HuH-7 (cell line): Measurements from ENCODE around the gene TNKS1BP1.
"Not testable (repeated sequence)": the region's sequence is repeated elsewhere in the genome, so short reads cannot be mapped to it uniquely, and the experiment has no call there.

Experiments
- DNase-seq: peaks from one replicate; pipeline ENCODE4 v3.0.0; 2011; ENCODE audit warnings: low spot score

Gene TNKS1BP1

DNA sequence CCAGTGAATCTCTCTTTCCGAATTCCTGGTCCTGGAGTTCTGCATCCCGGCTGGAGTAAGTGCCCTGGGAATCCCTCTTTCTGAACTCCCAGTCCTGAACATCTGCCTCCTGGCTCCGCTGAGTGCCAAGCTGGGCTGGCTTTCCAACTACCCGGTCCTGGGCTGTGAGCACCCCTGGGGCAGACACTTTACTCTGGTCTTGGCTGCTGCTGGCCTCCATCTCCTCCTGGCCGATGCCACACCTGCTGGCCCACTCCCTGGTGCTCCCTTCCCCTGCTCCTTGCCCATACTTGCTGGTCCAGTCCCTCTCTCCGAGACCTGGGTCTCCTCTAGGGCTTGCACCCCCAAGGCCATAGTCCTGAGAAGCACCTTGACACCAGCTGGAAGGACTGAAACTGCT, 14.7 kb downstream of the TNKS1BP1 start:
- DNase-seq = no peak

DNA sequence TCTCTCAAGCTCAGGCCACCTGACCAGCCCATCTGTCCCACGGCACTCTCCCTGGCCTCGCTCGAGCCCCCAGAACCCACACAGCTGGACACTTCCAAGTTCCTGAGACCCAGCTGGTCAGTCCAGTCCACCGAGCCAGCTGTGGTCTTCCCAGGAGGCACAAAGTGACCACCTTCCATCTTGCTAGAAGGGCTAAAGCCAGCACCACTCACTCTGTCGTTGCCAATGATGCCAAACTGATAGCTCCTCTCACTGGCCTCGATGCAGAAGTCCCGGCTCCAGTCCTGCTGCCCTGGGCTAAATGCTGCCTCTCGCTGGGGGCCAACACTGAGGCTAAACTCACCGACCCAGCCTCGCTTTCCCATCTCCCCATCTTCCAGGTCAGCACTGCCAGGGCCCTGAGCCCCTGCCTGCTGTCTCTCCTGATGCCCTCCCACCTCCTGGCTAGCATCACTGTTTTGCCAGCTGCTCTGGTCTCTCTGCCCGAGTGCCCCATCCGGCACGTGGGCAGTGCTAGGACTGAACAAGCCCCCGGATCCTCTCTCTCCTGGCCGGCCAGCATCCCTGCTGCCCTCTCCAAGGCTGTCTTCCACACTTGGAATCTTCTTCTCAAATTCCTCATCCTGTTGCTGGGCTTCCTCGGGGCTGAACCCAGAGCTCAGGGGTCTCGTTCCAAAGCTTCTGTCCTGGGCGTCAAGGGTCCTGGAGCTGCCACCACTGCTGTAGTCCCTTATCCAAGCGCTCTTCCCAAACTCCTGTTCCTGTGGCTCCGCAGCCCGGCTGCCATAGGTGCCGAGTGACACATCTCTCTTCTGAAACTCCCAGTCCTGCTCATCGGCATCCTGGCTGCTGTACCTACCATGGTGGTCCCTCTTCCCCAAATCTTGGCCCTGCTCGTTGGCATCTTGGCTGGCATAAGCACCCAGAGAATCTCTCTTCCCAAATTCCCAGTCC, 15.4 kb downstream of the TNKS1BP1 start:
- DNase-seq = no peak

DNA sequence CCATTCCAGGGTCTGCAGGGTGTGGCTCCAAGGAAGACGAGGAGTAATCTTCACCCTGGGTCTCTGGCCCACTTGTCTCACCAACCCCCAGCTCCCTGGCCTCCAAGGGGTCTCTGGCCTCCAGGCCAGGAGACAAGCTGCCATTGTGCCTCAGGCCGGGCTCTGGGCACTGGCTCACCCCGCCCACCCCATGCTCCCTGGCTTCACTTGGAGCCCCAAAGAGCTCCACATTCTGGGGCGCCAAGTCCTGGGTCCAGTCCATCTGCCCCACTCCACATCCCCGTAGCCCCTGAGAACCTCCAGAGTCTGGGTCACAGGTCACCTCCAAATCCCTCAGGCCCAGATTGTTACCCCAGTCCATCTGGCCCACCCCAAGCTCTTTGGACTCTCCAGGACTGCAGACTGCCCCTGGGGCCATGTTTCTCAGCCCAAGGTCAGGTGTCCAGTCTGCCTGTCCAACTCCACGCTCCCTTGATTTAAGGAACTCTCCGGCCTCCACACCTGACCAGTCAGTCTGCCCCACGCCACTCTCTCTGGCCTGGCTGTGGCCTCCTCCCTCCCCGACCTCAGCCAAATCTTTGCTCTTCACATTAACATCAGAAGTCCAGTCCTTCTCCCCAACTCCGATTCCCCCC, 16.2 kb downstream of the TNKS1BP1 start:
- DNase-seq = no peak

DNA sequence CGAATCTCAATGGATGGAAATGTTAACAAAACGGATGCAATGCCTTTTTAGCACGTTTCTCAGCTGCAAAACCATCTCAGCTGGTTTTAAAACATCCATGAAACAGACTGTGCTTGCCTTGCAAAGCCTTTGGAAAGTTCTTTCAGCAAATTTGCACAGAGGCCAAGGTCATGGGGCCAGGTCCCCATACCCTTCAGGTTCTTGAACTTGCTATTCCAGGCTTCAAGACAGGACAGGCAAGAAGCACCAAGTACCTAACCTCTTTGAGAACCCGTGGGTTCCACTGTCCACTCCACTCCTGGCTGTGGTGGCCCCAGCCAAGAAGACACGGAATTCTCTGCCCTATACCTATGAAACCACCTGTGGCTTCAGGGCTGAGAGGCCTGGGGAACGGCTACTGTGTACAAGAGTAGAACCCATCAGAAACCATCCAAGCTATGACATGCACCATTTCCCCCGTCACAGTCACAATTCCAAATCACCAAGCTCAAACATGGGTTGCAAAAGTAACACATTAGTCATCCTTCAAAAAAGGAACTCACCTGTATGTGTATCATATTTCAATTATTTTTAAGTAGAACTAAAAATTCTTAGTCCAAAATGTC, 17.0 kb downstream of the TNKS1BP1 start:
- no peak for DNase-seq

DNA sequence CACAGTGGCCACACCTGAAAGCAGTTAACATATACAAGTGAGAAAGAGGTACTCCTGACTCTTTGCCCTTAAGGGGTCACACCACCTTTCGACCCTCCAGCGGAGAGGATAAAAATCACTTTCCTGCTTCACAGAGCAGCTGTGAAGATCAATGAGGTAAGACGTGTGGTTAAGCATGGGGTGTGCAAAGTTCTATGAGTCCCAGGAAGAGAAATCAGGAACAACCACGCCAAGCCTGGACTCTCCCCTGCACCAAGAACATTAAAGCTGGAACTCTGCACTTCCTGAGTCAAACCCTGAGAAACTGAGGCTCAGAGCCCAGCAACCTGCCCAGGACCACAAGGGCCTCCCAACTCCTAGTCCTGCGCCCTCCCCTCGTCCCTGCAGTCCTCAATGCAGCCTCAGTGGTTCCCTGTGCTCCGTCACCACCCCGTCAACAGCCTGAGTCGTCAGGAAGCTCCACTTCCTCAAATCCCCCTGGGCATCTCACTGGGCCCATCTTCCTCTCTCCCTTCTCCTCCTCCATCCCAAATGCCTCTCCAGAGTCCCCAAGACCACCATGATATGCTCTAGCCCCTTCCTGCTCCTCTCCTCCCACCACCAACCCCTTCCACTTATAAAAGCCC, 17.7 kb downstream of the TNKS1BP1 start:
- no peak for DNase-seq

DNA sequence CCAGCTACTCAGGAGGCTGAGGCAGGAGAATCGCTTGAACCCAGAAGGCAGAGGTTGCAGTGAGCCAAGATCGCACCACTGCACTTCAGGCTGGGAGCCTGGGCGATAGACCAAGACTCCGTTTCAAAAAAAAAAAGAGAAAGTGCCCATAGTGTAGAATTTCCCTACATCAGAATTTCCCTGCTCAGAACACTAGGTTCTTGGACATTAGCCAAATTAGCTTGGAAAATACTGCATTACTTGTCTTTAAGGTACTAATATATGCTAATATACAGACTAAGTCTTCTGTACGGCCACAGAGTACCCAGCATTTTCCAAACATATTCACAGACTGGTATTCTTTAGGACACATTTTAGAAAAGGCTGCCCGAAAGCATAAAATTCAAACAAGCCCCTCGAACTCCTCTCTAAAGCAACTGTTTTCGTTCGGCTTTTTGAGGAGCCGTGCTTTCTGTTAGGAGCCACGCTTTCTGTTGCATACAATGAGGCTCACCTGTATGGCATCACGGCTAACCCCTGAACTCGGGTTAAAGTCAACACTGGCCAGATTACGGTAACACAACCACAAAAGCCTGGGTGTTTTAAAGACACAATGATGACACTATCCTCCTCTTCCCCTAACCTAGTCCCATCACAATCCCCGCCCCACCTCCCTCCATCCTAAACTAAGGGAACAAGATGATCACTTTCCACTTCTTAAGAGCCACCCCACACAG, 18.4 kb downstream of the TNKS1BP1 start:
- no peak for DNase-seq

DNA sequence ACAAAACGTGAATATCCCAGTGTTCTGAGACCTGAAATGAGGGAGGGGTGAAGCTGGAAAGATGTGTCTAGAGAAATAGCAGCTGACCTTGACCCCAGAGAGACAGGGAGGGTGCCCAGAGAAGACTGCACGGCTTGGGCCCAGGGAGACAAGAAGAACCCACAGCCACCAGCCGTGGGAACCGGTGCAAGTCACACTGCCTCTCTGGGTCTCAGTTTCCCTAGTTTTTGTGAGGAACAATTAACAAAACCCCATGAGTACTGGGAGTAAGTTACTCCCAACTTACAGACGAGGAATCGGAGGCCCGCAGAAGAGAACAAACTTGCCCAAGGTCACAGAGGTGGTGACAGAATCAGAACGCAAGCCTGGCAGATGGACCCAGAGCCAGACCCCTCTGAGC, 19.2 kb downstream of the TNKS1BP1 start:
- DNase-seq = no peak

DNA sequence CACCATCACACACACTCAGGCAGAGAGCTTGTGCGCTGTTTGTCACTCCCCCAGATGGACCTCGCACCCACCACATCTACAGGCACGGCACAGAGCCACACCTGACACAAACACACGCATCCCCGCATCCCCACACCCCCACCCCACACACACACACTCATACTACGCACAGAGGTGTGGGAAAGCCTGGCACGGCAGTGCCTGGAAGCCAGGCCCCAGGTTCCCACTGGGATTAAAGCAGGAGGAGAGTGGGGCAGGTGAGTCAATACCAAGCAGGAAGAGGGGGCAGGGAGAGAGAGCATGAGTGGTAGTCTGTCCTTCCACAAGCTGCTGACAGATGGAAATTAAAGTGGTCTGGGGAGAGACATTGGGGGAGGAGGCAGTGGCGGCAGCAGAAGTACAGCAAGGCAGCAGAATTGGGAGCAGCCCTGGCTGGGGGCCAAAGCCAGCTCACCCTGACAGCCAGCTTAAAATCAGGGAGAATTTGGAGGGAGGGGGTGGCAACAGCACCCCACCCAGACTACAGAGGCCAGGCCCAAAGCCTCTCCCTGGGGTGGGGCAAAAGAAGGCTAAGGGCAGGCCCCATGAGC, 20.7 kb downstream of the TNKS1BP1 start:
- no peak for DNase-seq

DNA sequence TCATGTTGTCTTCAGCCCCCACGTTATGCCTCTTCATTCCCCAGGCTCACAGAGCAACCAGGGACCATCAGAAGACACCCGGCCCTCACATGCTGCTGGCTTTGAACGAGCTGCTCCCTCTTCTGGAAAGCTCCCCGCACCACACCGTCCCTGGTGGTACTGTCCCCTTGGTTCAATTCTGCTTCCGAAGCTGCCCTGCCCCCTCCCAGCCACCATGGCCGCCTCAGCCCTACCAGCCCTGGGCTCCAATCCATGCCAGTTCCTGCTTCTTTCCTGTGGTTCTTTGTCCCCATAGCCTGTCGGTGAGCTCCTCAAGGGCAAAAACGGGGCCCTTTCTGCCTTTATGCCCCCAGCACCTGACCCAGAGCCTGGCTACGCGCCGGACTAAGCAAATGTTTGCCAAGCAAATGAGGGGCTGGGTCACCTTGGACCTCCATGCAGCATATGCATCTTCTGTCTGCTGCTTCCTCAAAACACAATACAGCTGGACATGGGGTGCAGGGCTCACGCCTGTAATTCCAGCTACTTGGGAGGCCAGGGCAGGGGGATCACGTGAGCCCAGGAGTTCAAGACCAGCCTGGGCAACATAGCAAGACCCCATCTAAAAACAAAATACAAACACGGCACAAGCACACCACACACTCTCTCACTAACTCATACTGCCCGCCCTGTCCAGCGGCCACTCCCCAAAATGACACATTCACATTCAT, 21.3 kb downstream of the TNKS1BP1 start:
- DNase-seq = no peak

DNA sequence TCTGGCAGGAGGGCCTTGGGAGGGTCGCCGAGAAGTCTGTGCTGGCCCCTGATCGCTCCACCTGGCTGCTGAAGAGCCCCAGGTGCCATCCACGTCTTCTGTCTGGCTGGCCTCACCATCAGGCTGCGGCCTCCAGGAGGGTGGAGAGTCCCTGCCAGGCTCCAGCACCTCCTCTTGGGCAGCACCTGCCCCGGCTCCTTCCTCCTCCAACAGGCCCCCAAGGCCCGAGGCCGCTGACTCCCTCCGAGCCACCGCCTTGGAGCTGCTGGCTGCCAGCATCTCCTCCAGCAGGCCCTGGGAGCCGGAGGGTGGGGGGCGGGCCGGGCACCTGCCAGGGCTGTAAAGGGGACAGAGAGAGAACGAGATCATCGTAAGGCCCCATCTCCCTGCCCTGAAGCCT, 22.3 kb downstream of the TNKS1BP1 start:
- no peak for DNase-seq

DNA sequence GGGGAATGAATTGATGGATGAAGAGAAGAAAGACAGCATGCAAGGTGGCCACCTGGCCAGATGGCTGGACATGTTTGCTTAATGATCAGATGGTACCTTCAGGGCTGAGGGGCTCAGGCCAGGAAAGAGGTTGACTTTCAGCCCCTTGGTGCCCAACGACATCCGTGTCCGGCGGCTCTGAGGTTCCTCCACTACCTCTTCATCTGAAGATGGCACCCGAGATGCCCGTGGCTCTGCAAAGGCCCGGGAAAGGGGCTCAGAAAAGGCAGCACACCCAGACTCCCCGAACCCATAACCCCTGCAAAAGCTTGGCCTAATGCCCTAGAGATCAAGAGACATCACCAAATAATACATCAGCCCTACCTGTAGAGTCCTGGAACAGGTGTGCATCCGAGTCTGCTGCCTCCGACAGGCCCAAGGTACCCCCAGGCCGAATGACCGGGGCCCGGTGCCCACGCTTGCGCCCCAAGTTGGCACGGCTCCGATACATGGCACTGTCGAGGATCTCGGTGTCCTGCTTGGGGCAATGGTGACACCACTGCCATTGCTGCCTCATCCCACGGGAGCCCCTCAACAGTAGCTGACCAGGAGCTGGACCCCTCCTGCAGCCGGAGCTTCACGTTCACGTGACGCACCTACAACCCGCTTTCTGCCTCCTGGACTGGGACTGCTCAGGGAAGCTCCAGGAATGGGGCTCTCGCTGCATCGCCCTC, 22.9 kb downstream of the TNKS1BP1 start:
- no peak for DNase-seq

DNA sequence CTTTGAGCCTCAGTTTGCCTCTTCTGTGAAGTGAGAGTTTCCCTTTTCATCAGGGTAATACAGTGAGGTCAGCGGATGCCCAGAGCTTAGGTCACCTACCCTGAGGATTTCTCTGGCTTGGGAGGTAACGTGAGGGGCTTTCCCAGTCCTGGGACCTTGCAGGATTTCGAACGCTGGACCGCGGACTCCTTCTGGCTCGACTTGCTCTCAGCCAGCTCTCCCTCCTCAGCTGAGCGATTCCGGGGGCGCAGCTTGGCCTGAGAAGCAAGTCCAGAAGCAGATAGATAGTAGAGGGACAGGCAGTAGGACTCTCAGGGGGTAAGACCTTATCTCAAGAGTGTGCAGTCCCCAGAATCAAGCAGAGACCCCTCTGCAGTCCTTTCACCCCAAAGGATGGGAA, 24.0 kb downstream of the TNKS1BP1 start:
- no peak for DNase-seq

DNA sequence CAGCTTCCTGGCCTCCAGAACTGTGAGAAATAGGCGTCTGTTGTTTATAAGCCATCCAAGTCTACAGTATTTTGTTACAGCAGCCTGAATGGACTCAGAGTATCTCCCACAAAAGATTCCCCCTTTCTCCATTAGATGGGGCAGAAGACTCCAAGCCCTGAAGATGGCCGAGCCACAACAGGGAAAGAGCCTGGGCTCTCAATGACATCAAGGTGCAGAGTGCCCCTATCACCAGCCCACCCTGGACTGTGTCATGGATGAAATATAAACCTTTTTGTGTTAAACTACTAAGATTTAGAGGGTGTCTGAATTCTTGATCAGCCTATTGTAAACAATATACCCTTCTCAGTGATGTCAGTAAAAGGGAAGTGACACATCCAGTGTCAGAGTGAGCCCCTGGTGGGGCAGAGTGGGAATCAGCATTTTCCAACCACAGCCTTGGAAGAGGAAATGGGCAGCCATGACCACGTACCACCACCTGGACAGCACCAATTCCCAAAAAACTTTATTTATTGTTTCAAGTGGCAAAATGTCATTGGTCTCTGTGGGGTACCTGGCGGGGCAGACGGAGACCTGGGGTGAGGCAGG, 25.5 kb downstream of the TNKS1BP1 start:
- DNase-seq = no peak

DNA sequence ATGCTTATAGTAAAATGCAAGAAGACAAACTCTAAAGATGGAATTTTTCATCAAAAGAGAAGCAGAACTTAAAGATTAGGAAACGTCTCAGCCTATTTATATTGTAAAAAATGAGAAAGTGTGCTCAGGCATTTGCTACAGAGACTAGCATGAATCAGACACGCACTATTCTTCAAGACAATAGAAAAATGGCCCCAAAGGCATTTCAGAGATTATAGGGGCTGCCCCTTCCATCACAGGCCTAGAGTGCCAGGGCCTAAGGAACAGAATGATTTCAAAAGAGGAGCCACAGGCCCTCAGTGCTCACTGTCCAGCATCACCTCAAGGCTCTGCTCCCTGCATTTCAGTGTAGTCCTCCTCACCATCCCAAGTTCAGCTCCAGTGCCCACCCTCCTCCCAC, 27.5 kb downstream of the TNKS1BP1 start:
- no peak for DNase-seq

DNA sequence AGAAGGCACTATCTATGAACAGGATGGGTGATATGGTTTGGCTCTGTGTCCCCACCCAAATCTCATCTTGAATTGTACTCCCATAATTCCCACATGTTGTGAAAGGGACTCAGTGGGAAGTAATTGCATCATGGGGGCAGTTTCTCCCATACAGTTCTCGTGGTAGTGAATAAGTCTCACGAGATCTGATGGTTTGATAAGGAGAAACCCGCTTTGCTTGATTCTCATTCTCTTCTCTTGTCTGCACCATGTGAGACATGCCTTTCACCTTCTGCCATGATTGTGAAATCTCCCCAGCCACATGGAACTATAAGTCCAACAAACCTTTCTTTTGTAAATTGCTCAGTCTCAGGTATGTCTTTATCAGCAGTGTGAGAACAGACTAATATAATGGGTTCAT, 28.5 kb downstream of the TNKS1BP1 start:
- DNase-seq = not testable (repeated sequence)

DNA sequence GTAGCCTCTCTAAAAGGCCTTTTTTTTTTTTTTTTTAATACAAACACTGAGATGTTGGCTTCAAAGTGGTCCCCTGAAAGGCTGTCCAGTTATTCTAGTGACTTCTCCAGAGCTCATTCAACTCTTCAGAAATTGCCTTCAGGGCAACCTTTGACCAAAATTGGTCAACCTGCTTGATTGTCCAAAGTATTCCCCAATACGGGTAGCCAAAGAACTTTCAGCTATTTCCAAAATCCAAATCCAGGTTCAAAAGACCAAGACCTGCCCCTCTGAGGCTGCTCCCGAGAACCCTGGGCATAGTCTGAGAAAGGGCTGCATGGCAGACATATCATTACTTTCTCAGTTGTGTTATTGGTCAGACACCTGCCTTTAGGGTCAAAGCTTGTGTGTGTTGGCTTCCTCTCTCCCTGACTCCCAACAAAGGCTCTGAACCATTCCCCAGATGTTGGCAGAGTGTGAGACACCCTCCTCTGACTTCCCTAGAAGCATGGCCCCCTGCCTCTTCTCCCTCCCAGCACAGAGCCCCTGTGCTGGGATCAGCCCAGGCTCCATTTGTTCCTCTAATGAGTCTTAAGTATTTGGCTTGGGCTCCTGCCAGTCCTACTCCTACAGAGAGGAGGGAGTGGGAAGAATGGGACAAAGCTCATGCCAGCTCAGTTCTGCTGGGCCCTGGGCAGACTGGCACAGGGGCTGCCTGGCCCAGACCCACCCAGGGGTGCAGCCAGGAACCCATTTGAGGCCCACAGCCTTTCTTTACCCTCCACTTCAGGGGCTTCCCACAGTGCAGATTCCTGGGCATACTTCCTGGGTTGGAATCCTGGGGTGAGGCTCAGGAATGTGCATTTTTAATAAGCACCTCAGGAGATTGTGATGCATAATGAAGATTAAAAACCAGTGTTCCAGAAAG, 30.3 kb downstream of the TNKS1BP1 start:
- no peak for DNase-seq

DNA sequence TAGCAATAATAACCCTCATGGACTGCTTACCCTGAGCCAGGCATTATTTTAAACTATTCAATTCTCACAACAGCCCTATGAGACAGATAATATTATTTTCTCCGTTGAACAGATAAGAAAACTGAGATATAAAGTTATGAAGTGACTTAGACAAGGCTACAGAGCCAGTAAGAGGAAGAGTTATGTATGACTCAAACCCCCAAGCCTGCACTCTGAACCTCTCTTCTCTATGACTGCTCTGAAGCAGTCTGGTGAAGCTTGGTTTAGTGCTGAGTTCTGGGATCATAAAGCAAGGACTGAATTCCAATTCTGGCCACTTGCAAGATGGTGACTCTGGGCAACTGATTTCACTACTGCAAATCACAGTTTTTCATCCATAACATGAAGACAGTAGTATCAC, 34.5 kb downstream of the TNKS1BP1 start:
- no peak for DNase-seq

DNA sequence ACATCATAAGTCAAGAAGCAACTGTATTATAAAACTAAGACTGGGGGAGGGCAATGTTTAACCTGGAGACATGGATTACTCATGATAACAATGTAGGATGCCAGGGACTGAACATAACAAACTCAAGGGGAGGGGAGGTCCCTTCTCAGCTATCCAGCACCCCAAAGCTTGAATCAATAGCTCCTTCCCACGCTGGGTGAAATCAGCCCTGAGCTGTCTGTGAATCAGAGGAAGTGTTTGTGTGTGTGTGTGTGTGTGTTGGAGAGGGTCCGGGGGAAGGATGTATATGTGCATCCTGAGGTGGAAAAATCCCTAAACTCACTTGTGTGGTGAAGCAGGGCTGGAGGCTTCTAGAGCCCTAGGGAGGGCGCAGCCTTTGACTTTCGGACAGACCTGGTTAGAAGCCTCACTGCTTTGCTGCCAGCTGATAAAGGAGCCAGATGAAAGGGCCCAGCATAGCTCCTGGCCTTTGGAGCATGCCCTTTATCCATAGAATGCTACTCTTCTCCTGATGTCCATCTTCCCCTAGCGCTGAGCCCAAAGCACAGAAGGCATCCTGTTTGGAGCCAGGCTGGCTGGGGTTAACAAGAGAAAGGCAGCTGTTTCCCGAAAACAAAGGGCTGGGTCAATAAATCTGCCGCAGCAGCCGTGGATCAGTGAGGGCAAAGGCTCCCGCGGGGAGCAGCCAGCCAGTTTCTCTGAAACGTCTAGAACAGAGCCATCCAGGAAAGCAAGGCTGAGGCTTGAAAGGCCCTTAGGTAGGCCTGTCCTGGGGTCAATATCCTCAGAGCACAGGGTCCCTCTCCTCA, 35.8 kb downstream of the TNKS1BP1 start:
- DNase-seq = no peak
